GM23338 (cell line): ENCODE measurements around the gene DDX39B. TPM values are rescaled to one million over a fixed set of nuclear protein-coding genes. Genes with fewer than 3 reads are reported as not detected.

Source experiments
- ATAC-seq: fragments of 200-7000 bp; cut with Tn5 transposase; 3 replicates; pipeline ENCODE4 v1.9.1; 2020
- DNase-seq: peaks from one replicate; pipeline ENCODE4 v3.0.0-alpha.2; 2015; ENCODE audit warnings: low spot score
- H2AFZ ChIP-seq: fragments of 200-600 bp; sonication (generic); 2 replicates; pipeline ENCODE4 v1.8.0; 2016; ENCODE audit warnings: antibody characterized with exemption, mild to moderate bottlenecking, moderate library complexity
- H3F3A ChIP-seq: fragments of 200-600 bp; sonication (generic); replicated peaks from 2 replicates; pipeline ENCODE4 v1.8.0; 2017; ENCODE audit warnings: antibody characterized with exemption, mixed run types, low read depth
- H3K27ac ChIP-seq: fragments of 200-600 bp; sonication (generic); 2 replicates; pipeline ENCODE4 v1.6.1; 2016; ENCODE audit warnings: low read depth
- H3K27me3 ChIP-seq: fragments of 200-600 bp; sonication (generic); 2 replicates; pipeline ENCODE4 v1.8.0; 2016; ENCODE audit warnings: mild to moderate bottlenecking, mixed run types, moderate library complexity; ENCODE audit not compliant: insufficient read depth
- H3K36me3 ChIP-seq: fragments of 200-600 bp; sonication (generic); 2 replicates; pipeline ENCODE4 v1.8.0; 2016; ENCODE audit warnings: mild to moderate bottlenecking; ENCODE audit not compliant: insufficient read depth
- H3K4me1 ChIP-seq: fragments of 200-600 bp; sonication (generic); 2 replicates; pipeline ENCODE4 v1.8.0; 2016; ENCODE audit warnings: mild to moderate bottlenecking, moderate library complexity; ENCODE audit not compliant: insufficient read depth
- H3K4me2 ChIP-seq: fragments of 200-600 bp; sonication (generic); 2 replicates; pipeline ENCODE4 v1.7.1; 2017; ENCODE audit warnings: mixed run types
- H3K4me3 ChIP-seq: fragments of 200-600 bp; sonication (generic); 2 replicates; pipeline ENCODE4 v1.6.1; 2016; ENCODE audit warnings: mixed run types
- H3K79me2 ChIP-seq: fragments of 200-600 bp; sonication (generic); replicated peaks from 2 replicates; pipeline ENCODE4 v1.8.0; 2017; ENCODE audit warnings: mild to moderate bottlenecking; ENCODE audit not compliant: insufficient read depth
- H3K9me2 ChIP-seq: fragments of 200-600 bp; sonication (generic); 2 replicates; pipeline ENCODE4 v1.8.0; 2017; ENCODE audit not compliant: insufficient read depth
- H4K20me1 ChIP-seq: fragments of 200-600 bp; sonication (generic); replicated peaks from 2 replicates; pipeline ENCODE4 v1.8.0; 2017; ENCODE audit warnings: mild to moderate bottlenecking; ENCODE audit not compliant: insufficient read depth
- H3K27ac Mint-ChIP-seq: 2 replicates; pipeline ENCODE4 v1.8.0; 2020; ENCODE audit warnings: inconsistent platforms, mild to moderate bottlenecking, moderate library complexity, mixed read lengths
- H3K27me3 Mint-ChIP-seq: 3 replicates; pipeline ENCODE4 v1.8.0; 2022; ENCODE audit warnings: low read depth, mild to moderate bottlenecking, moderate library complexity, mixed read lengths, inconsistent platforms; ENCODE audit not compliant: insufficient read depth, poor library complexity
- H3K36me3 Mint-ChIP-seq: 3 replicates; pipeline ENCODE4 v1.8.0; 2021; ENCODE audit warnings: low read depth, mild to moderate bottlenecking, inconsistent platforms, moderate library complexity, mixed read lengths
- H3K4me1 Mint-ChIP-seq: 3 replicates; pipeline ENCODE4 v1.8.0; 2020; ENCODE audit warnings: mild to moderate bottlenecking, inconsistent platforms, mixed read lengths
- H3K4me3 Mint-ChIP-seq: 3 replicates; pipeline ENCODE4 v1.8.0; 2021; ENCODE audit warnings: moderate library complexity, mild to moderate bottlenecking, inconsistent platforms, mixed read lengths
- H3K9me3 Mint-ChIP-seq: 3 replicates; pipeline ENCODE4 v1.8.0; 2020; ENCODE audit warnings: moderate library complexity, mild to moderate bottlenecking, inconsistent platforms, mixed read lengths
- CREB1 ChIP-seq: fragments of 250-450 bp; sonication (Bioruptor Pico); IDR thresholded peaks from 2 replicates; pipeline ENCODE4 v1.5.0; 2020; ENCODE audit warnings: low read depth, mild to moderate bottlenecking, moderate library complexity
- ETS1 ChIP-seq: IDR thresholded peaks from 2 replicates; pipeline ENCODE4 v1.6.1; 2016; ENCODE audit warnings: antibody characterized with exemption
- EZH2phosphoT487 ChIP-seq: fragments of 200-600 bp; sonication (generic); IDR thresholded peaks from one replicate; pipeline ENCODE4 v1.8.1; 2018; ENCODE audit warnings: antibody characterized with exemption; ENCODE audit not compliant: unreplicated experiment
- STAT1 ChIP-seq: IDR thresholded peaks from one replicate; pipeline ENCODE4 v1.6.1; 2016; ENCODE audit warnings: antibody characterized with exemption; ENCODE audit not compliant: unreplicated experiment
- ZNF114 ChIP-seq: fragments of 250-450 bp; sonication (Bioruptor Pico); IDR thresholded peaks from 2 replicates; pipeline ENCODE4 v1.5.0; 2020; ENCODE audit warnings: mild to moderate bottlenecking, moderate library complexity
- ZNF331 ChIP-seq: fragments of 250-450 bp; sonication (Bioruptor Pico); IDR thresholded peaks from 2 replicates; pipeline ENCODE4 v1.5.0; 2020; ENCODE audit warnings: low read depth, mild to moderate bottlenecking, moderate library complexity
- polyA plus RNA-seq: library from polyadenylated mRNA; unstranded; fragments of >200 nt; fragmentation: Nextera tagmentation; extraction: Ambion mirVana; gene quantifications from 2 replicates; pipeline ENCODE4 v1.2.1, GENCODE V29; 2016
- total RNA-seq: library from RNA; depleted of rRNA; stranded (reverse); fragments of >200 nt; shearing (Covaris generic); gene quantifications from 2 replicates; pipeline ENCODE4 v1.2.3, GENCODE V29; 2014
- TF ChIP-seq, protein P1 (sequence below): IDR thresholded peaks from one replicate; pipeline ENCODE4 v1.6.1; 2018; ENCODE audit warnings: antibody characterized with exemption; ENCODE audit not compliant: unreplicated experiment
- TF ChIP-seq, protein P2 (sequence below), 2 experiments: fragments of 200-600 bp in 1 of 2; sonication (generic) in 1 of 2; conservative IDR thresholded peaks; 2 replicates each; pipeline versions ENCODE4 v1.5.1 to v1.6.1; 2016 to 2017; ENCODE audit warnings: antibody characterized with exemption in 2 of 2, low read depth in 2 of 2, mild to moderate bottlenecking in 2 of 2, moderate library complexity in 1 of 2
- TF ChIP-seq, protein P3 (sequence below): fragments of 250-450 bp; sonication (Bioruptor Pico); IDR thresholded peaks from 2 replicates; pipeline ENCODE4 v1.5.0; 2020; ENCODE audit warnings: mild to moderate bottlenecking, moderate library complexity

Gene DDX39B
- total and polyA plus RNA-seq, 2 experiments from 2014 or later = 341 to 849 TPM

- Histone ChIP-seq H3K9me2 (no peaks in the 10 kb centered on the region), H3K4me1 (peaks cover 10% of the 10 kb centered on the region; the same call in 1 of the 2 replicates)
Observed at GRCh38 chr6:31547727-31548543, 6.1 kb upstream of the DDX39B start.

More at GRCh38 chr6:31547727-31548543, 6.1 kb upstream of the DDX39B start:
- Mint-ChIP-seq H3K4me3 (peak overlapping the region; percentile 76), H3K9me3 (no peaks in the 10 kb centered on the region), H3K27me3 (peaks cover 5% of the 10 kb centered on the region), H3K27ac (peak overlapping the region; percentile 95), H3K36me3 (peaks cover 25% of the 10 kb centered on the region), H3K4me1 (peaks cover 18% of the 10 kb centered on the region)
- Histone ChIP-seq H2AFZ (no peak overlapping the region), H3K4me3 (peak overlapping the region; percentile 58), H3K27me3 (no peaks in the 10 kb centered on the region), H4K20me1 (no peaks in the 10 kb centered on the region), H3K4me2 (peak overlapping the region; percentile 72), H3K27ac (peak overlapping the region; percentile 46), H3F3A (0 out of 2 replicates have a peak, but pooled peaks cover 4% of the 10 kb centered on the region), H3K79me2 (peaks cover 16% of the 10 kb centered on the region), H3K36me3 (0 out of 2 replicates have a peak, but pooled peaks cover 8% of the 10 kb centered on the region)
- DNase-seq = peak; percentile 17
- TF ChIP-seq, protein P1, sequence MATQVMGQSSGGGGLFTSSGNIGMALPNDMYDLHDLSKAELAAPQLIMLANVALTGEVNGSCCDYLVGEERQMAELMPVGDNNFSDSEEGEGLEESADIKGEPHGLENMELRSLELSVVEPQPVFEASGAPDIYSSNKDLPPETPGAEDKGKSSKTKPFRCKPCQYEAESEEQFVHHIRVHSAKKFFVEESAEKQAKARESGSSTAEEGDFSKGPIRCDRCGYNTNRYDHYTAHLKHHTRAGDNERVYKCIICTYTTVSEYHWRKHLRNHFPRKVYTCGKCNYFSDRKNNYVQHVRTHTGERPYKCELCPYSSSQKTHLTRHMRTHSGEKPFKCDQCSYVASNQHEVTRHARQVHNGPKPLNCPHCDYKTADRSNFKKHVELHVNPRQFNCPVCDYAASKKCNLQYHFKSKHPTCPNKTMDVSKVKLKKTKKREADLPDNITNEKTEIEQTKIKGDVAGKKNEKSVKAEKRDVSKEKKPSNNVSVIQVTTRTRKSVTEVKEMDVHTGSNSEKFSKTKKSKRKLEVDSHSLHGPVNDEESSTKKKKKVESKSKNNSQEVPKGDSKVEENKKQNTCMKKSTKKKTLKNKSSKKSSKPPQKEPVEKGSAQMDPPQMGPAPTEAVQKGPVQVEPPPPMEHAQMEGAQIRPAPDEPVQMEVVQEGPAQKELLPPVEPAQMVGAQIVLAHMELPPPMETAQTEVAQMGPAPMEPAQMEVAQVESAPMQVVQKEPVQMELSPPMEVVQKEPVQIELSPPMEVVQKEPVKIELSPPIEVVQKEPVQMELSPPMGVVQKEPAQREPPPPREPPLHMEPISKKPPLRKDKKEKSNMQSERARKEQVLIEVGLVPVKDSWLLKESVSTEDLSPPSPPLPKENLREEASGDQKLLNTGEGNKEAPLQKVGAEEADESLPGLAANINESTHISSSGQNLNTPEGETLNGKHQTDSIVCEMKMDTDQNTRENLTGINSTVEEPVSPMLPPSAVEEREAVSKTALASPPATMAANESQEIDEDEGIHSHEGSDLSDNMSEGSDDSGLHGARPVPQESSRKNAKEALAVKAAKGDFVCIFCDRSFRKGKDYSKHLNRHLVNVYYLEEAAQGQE = no peak
- TF ChIP-seq ZNF331 (CRISPR knock-in tag) (no peak), EZH2phosphoT487 (no peak), STAT1 (no peak), ETS1 (no peak), CREB1 (no peak), ZNF114 (CRISPR knock-in tag) (no peak)
- TF ChIP-seq, protein P2, sequence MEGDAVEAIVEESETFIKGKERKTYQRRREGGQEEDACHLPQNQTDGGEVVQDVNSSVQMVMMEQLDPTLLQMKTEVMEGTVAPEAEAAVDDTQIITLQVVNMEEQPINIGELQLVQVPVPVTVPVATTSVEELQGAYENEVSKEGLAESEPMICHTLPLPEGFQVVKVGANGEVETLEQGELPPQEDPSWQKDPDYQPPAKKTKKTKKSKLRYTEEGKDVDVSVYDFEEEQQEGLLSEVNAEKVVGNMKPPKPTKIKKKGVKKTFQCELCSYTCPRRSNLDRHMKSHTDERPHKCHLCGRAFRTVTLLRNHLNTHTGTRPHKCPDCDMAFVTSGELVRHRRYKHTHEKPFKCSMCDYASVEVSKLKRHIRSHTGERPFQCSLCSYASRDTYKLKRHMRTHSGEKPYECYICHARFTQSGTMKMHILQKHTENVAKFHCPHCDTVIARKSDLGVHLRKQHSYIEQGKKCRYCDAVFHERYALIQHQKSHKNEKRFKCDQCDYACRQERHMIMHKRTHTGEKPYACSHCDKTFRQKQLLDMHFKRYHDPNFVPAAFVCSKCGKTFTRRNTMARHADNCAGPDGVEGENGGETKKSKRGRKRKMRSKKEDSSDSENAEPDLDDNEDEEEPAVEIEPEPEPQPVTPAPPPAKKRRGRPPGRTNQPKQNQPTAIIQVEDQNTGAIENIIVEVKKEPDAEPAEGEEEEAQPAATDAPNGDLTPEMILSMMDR (conservative IDR thresholded peaks at IDR 0.05; ENCODE audit: low read depth in 2 of 2) = no peak
- TF ChIP-seq, protein P3, sequence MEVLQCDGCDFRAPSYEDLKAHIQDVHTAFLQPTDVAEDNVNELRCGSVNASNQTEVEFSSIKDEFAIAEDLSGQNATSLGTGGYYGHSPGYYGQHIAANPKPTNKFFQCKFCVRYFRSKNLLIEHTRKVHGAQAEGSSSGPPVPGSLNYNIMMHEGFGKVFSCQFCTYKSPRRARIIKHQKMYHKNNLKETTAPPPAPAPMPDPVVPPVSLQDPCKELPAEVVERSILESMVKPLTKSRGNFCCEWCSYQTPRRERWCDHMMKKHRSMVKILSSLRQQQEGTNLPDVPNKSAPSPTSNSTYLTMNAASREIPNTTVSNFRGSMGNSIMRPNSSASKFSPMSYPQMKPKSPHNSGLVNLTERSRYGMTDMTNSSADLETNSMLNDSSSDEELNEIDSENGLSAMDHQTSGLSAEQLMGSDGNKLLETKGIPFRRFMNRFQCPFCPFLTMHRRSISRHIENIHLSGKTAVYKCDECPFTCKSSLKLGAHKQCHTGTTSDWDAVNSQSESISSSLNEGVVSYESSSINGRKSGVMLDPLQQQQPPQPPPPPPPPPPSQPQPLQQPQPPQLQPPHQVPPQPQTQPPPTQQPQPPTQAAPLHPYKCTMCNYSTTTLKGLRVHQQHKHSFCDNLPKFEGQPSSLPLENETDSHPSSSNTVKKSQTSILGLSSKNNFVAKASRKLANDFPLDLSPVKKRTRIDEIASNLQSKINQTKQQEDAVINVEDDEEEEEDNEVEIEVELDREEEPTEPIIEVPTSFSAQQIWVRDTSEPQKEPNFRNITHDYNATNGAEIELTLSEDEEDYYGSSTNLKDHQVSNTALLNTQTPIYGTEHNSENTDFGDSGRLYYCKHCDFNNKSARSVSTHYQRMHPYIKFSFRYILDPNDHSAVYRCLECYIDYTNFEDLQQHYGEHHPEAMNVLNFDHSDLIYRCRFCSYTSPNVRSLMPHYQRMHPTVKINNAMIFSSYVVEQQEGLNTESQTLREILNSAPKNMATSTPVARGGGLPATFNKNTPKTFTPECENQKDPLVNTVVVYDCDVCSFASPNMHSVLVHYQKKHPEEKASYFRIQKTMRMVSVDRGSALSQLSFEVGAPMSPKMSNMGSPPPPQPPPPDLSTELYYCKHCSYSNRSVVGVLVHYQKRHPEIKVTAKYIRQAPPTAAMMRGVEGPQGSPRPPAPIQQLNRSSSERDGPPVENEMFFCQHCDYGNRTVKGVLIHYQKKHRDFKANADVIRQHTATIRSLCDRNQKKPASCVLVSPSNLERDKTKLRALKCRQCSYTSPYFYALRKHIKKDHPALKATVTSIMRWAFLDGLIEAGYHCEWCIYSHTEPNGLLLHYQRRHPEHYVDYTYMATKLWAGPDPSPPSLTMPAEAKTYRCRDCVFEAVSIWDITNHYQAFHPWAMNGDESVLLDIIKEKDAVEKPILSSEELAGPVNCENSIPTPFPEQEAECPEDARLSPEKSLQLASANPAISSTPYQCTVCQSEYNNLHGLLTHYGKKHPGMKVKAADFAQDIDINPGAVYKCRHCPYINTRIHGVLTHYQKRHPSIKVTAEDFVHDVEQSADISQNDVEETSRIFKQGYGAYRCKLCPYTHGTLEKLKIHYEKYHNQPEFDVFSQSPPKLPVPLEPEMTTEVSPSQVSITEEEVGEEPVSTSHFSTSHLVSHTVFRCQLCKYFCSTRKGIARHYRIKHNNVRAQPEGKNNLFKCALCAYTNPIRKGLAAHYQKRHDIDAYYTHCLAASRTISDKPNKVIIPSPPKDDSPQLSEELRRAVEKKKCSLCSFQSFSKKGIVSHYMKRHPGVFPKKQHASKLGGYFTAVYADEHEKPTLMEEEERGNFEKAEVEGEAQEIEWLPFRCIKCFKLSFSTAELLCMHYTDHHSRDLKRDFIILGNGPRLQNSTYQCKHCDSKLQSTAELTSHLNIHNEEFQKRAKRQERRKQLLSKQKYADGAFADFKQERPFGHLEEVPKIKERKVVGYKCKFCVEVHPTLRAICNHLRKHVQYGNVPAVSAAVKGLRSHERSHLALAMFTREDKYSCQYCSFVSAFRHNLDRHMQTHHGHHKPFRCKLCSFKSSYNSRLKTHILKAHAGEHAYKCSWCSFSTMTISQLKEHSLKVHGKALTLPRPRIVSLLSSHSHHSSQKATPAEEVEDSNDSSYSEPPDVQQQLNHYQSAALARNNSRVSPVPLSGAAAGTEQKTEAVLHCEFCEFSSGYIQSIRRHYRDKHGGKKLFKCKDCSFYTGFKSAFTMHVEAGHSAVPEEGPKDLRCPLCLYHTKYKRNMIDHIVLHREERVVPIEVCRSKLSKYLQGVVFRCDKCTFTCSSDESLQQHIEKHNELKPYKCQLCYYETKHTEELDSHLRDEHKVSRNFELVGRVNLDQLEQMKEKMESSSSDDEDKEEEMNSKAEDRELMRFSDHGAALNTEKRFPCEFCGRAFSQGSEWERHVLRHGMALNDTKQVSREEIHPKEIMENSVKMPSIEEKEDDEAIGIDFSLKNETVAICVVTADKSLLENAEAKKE (CRISPR knock-in tag) = no peak
- no peak for ATAC-seq
